ENCODE results near the gene SFTPA1. TPM values are rescaled to one million over a fixed set of nuclear protein-coding genes. Genes with fewer than 3 reads are reported as not detected.
"Not testable (repeated sequence)": the region's sequence is repeated elsewhere in the genome, so short reads cannot be mapped to it uniquely, and the experiment has no call there.

SFTPA1 gene
- total RNA-seq, 1 donor from 2014 or later: not detected

DNA sequence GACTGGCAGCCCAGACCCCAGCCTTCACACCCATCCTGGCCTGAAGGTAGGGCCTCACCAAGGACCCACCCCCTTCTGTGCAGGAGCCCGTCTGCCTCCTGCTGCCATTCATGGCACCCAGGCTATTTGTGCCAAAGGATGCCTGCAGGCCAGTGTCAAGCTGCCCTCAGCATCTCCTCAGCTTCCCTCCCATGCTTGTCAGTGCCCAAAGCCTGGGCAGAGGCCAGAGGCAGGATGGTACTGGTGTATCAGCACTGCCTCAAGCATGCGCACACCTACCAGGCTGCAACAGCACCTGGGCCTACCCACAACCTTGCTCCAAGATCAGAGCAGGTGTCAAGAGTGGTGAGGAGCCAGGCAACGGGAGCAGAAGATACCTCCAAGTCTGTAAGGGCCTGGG is 27.6 kb downstream of the SFTPA1 start:
- no peaks in the 10 kb centered on the region for H3K4me1 Mint-ChIP-seq
- no peak overlapping the region for H3K4me3 Mint-ChIP-seq
- no peaks in the 10 kb centered on the region for H3K9me3 Mint-ChIP-seq
- Histone ChIP-seq H4K20me1 (ENCODE audit: low read depth) (no peaks in the 10 kb centered on the region), H3K27me3 (no peaks in the 10 kb centered on the region), H3K79me2 (ENCODE audit: low read depth) (no peaks in the 10 kb centered on the region), H2AFZ (replicated peaks) (no peak overlapping the region), H3F3A (ENCODE audit: low read depth) (peaks cover 6% of the 10 kb centered on the region), H3K4me2 (no peak overlapping the region), H3K9ac (no peak overlapping the region), H3K4me1 (no peaks in the 10 kb centered on the region), H3K27ac (no peak overlapping the region), H3K4me3 (no peak overlapping the region), H3K9me3 (ENCODE audit: low read depth) (no peaks in the 10 kb centered on the region), H3K36me3 (no peaks in the 10 kb centered on the region)
- H3K27me3 Mint-ChIP-seq (ENCODE audit: insufficient read depth, low read depth): no peaks in the 10 kb centered on the region
- TF ChIP-seq EZH2phosphoT487 (IDR thresholded peaks at IDR 0.05) (no peak), EZH2 (IDR thresholded peaks at IDR 0.05) (no peak)
- TF ChIP-seq, protein P1, sequence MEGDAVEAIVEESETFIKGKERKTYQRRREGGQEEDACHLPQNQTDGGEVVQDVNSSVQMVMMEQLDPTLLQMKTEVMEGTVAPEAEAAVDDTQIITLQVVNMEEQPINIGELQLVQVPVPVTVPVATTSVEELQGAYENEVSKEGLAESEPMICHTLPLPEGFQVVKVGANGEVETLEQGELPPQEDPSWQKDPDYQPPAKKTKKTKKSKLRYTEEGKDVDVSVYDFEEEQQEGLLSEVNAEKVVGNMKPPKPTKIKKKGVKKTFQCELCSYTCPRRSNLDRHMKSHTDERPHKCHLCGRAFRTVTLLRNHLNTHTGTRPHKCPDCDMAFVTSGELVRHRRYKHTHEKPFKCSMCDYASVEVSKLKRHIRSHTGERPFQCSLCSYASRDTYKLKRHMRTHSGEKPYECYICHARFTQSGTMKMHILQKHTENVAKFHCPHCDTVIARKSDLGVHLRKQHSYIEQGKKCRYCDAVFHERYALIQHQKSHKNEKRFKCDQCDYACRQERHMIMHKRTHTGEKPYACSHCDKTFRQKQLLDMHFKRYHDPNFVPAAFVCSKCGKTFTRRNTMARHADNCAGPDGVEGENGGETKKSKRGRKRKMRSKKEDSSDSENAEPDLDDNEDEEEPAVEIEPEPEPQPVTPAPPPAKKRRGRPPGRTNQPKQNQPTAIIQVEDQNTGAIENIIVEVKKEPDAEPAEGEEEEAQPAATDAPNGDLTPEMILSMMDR (IDR thresholded peaks at IDR 0.05): no peak
- DNase-seq (ENCODE audit: low spot score): no peak
- H3K36me3 Mint-ChIP-seq: no peaks in the 10 kb centered on the region
- no peak overlapping the region for H3K27ac Mint-ChIP-seq

DNA sequence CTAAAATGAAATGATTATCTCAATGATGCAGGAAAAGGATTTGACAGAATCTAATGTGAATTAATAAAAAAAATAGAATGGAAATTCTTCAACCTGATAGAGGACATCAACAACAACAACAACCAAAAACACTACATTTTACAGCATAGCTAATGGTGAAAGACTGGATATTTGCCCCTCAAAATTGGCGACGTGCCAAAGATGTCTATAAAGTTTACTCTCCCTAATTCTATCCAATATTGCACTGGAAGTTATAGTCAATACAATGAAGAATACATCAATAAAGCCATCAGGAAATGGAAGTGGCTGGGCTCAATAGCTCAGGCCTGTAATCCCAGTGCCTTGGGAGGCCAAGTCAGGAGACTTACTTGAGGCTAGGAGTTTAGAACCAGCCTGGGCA is 42.0 kb downstream of the SFTPA1 start:
- not testable (repeated sequence) for H3K4me1 Mint-ChIP-seq; H3K27me3 ChIP-seq; H3K4me2 ChIP-seq; H3K4me3 ChIP-seq; H3K9ac ChIP-seq; H2AFZ ChIP-seq (replicated peaks); H3K4me1 ChIP-seq; H3K79me2 ChIP-seq (ENCODE audit: low read depth); H3K27ac Mint-ChIP-seq; H3K36me3 ChIP-seq; H3K4me3 Mint-ChIP-seq; H3K36me3 Mint-ChIP-seq; DNase-seq (ENCODE audit: low spot score); H3K9me3 Mint-ChIP-seq; H3F3A ChIP-seq (ENCODE audit: low read depth); H3K27me3 Mint-ChIP-seq (ENCODE audit: insufficient read depth, low read depth); H3K9me3 ChIP-seq (ENCODE audit: low read depth); H4K20me1 ChIP-seq (ENCODE audit: low read depth); H3K27ac ChIP-seq

DNA sequence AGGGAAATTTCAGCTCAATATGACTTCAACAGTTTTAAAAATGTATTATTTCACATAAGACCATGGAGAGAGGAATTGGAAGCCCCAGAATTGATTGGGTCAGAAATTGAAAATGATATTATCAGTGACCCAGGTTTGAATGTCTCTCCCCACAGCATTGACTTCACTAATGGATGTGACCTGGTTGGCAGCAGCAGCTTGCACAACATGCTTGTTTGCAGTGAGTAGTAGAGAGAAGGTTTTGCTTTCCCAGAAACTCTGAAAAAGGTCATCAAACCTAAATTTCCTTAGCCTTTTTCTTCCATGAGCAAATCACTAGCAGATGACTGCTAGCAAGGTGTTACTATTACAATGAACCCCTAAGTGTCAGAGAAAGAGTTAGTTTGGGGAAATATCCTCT is 52.5 kb downstream of the SFTPA1 start:
- not testable (repeated sequence) for H3K9ac ChIP-seq; H3K4me3 ChIP-seq; H3K79me2 ChIP-seq (ENCODE audit: low read depth); H2AFZ ChIP-seq (replicated peaks); H3K27me3 Mint-ChIP-seq (ENCODE audit: insufficient read depth, low read depth); H3F3A ChIP-seq (ENCODE audit: low read depth); H3K36me3 ChIP-seq; H3K4me3 Mint-ChIP-seq; H3K4me1 Mint-ChIP-seq; H3K27me3 ChIP-seq; H3K9me3 Mint-ChIP-seq; H3K4me2 ChIP-seq; H3K4me1 ChIP-seq; DNase-seq (ENCODE audit: low spot score); H3K27ac ChIP-seq; H4K20me1 ChIP-seq (ENCODE audit: low read depth); H3K9me3 ChIP-seq (ENCODE audit: low read depth); H3K36me3 Mint-ChIP-seq; H3K27ac Mint-ChIP-seq

DNA sequence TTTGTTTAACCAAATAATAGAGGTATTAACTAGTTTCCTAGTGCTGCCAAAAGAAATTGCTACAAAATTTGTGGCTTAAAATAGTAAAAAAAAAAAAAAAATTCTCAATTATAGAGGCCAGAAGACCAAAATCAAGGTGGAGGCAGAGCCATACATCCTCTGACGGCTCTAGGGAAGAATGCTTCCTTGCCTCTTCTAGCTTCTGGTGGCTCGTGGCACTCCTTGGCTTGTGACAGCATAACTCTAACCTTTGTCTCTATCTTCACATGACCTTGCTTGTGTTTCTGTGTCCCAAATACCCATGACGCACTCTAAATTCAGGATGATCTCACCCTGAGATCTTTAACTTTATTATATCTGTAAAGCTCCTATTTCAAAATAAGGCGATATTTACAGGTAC is 53.9 kb downstream of the SFTPA1 start:
- DNase-seq (ENCODE audit: low spot score); H3K27ac ChIP-seq; H3K27me3 Mint-ChIP-seq (ENCODE audit: insufficient read depth, low read depth); H3K36me3 ChIP-seq; H3K4me3 ChIP-seq; H3K79me2 ChIP-seq (ENCODE audit: low read depth); H2AFZ ChIP-seq (replicated peaks); H3K9ac ChIP-seq; H3K27me3 ChIP-seq; H3F3A ChIP-seq (ENCODE audit: low read depth); H3K27ac Mint-ChIP-seq; H3K9me3 Mint-ChIP-seq; H3K4me1 ChIP-seq; H3K4me2 ChIP-seq; H3K36me3 Mint-ChIP-seq; H3K4me1 Mint-ChIP-seq; H3K9me3 ChIP-seq (ENCODE audit: low read depth); H3K4me3 Mint-ChIP-seq; H4K20me1 ChIP-seq (ENCODE audit: low read depth): not testable (repeated sequence)

Other genes with a start within 250 kb of the SFTPA1 start
- 5.9 and 10.7 TPM in 2 replicates for gene ZCCHC24, start 165.3 kb upstream of the SFTPA1 start, total RNA-seq (ENCODE audit: low replicate concordance)
- gene EIF5AL1, start 98.4 kb upstream of the SFTPA1 start, total RNA-seq (ENCODE audit: low replicate concordance): 0.24 and 0.31 TPM in 2 replicates
- not detected in 2 replicates for gene SFTPA2, start 50.5 kb upstream of the SFTPA1 start, total RNA-seq (ENCODE audit: low replicate concordance)
- 0.41 and 0.43 TPM in 2 replicates for gene NUTM2B, start 92.3 kb downstream of the SFTPA1 start, total RNA-seq (ENCODE audit: low replicate concordance)
- 0.07 and 0.09 TPM in 2 replicates for gene NUTM2E, start 215.8 kb downstream of the SFTPA1 start, total RNA-seq (ENCODE audit: low replicate concordance)

All from neural progenitor cell (in vitro differentiated cells).